Activated B cell treated with CpG ODN at 0.5 μM for 24 hours (primary cell): ENCODE measurements around the gene TPM1. TPM values are rescaled to one million over a fixed set of nuclear protein-coding genes. Genes with fewer than 3 reads are reported as not detected.
"Not testable (repeated sequence)": the region's sequence is repeated elsewhere in the genome, so short reads cannot be mapped to it uniquely, and the experiment has no call there.

ENCODE experiments used
- ATAC-seq: fragments of 200-7000 bp; cut with Tn5 transposase; one replicate; pipeline ENCODE4 v1.10.0; 2021; ENCODE audit warnings: low read depth, mild to moderate bottlenecking, moderate library complexity
- CTCF ChIA-PET: fragments of 350-600 bp; sonication (Branson Sonifier 250); formaldehyde crosslinking; loops from one replicate; lab custom pipeline; 2021; ENCODE audit warnings: antibody characterized with exemption; lab: Charles Lee
- POLR2A ChIA-PET: fragments of 350-600 bp; sonication (Branson Sonifier 250); formaldehyde crosslinking; loops from one replicate; lab custom pipeline; 2021; ENCODE audit warnings: antibody characterized with exemption; lab: Charles Lee
- DNase-seq: peaks from one replicate; pipeline ENCODE4 v3.0.0; 2022
- H3K27ac Mint-ChIP-seq: one replicate; pipeline ENCODE4 v1.8.0; 2020; ENCODE audit warnings: mixed read lengths
- H3K27me3 Mint-ChIP-seq: one replicate; pipeline ENCODE4 v1.8.0; 2021; ENCODE audit warnings: mixed read lengths
- H3K36me3 Mint-ChIP-seq: one replicate; pipeline ENCODE4 v1.8.0; 2021; ENCODE audit warnings: low read depth, mixed read lengths
- H3K4me1 Mint-ChIP-seq: one replicate; pipeline ENCODE4 v1.8.0; 2021; ENCODE audit warnings: mixed read lengths
- H3K4me3 Mint-ChIP-seq: one replicate; pipeline ENCODE4 v1.8.0; 2020; ENCODE audit warnings: mild to moderate bottlenecking, mixed read lengths
- H3K9me3 Mint-ChIP-seq: one replicate; pipeline ENCODE4 v1.8.0; 2020; ENCODE audit warnings: mixed read lengths
- intact Hi-C: fragments of 100-400 bp; cut with micrococcal nuclease; formaldehyde crosslinking; loops from one replicate; pipeline ENCODE4 v1.15.1; 2024
- total RNA-seq: library from RNA; stranded (reverse); gene quantifications from 2 replicates; pipeline ENCODE4 v1.2.3, GENCODE V29; 2022
- TF ChIP-seq, protein P1 (sequence below): fragments of 200-600 bp; IDR thresholded peaks from one replicate; pipeline ENCODE4 v1.8.0; 2022; ENCODE audit warnings: antibody characterized with exemption, mild to moderate bottlenecking

The TPM1 gene
- total RNA-seq, 1 donor from 2014 or later, result 7.8 TPM

DNA sequence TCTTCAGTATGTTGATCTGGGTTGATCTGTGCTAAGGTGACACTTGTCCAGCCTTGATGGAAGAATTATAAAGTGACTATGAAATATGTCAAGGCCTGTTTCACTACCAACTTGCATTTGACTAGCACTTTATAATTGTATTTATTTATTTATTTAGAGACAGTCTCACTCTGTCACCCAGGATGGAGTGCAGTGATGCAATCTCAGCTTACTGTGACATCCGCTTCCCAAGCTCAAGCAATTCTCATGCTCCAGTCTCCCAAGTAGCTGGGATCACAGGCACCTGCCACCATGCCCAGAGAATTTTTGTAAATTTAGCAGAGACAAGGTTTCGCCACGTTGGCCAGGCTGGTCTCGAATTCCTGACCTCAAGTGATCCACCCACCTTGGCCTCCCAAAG is 53.6 kb downstream of the TPM1 start:
- Mint-ChIP-seq H3K36me3 (no peaks in the 10 kb centered on the region), H3K4me1 (peaks cover 4% of the 10 kb centered on the region), H3K4me3 (no peak overlapping the region), H3K9me3 (no peaks in the 10 kb centered on the region), H3K27ac (no peak overlapping the region), H3K27me3 (no peaks in the 10 kb centered on the region)
- DNase-seq (no peak), ATAC-seq (no peak)
- ChIA-PET CTCF (no interaction called here), POLR2A (no interaction called here)
- intact Hi-C loops, result no loop called here
- TF ChIP-seq, protein P1, sequence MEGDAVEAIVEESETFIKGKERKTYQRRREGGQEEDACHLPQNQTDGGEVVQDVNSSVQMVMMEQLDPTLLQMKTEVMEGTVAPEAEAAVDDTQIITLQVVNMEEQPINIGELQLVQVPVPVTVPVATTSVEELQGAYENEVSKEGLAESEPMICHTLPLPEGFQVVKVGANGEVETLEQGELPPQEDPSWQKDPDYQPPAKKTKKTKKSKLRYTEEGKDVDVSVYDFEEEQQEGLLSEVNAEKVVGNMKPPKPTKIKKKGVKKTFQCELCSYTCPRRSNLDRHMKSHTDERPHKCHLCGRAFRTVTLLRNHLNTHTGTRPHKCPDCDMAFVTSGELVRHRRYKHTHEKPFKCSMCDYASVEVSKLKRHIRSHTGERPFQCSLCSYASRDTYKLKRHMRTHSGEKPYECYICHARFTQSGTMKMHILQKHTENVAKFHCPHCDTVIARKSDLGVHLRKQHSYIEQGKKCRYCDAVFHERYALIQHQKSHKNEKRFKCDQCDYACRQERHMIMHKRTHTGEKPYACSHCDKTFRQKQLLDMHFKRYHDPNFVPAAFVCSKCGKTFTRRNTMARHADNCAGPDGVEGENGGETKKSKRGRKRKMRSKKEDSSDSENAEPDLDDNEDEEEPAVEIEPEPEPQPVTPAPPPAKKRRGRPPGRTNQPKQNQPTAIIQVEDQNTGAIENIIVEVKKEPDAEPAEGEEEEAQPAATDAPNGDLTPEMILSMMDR, result no peak

DNA sequence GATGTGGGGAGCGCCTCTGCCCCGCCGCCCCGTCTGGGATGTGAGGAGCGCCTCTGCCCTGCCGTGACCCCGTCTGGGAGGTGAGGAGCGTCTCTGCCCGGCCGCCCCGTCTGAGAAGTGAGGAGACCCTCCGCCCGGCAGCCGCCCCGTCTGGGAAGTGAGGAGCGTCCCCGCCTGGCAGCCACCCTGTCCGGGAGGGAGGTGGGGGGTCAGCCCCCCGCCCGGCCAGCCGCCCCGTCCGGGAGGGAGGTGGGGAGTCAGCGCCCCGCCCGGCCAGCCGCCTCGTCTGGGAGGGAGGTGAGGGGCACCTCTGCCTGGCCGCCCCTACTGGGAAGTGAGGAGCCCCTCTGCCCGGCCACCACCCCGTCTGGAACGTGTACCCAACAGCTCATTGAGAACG is 56.4 kb downstream of the TPM1 start:
- intact Hi-C loops, result not testable (repeated sequence)

DNA sequence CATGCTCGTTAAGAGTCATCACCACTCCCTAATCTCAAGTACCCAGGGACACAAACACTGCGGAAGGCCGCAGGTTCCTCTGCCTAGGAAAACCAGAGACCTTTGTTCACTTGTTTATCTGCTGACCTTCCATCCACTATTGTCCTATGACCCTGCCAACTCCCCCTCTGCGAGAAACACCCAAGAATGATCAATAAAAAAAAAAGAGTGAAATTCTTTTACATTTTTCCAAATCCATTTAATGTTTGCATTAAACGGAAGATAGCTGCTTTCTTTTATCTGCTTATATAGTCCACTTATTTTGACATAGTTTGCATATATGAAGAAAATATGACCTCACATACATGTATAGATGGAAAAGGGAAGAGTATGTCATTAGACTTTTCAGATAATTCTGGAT is 57.0 kb downstream of the TPM1 start:
- H3K27me3 Mint-ChIP-seq, DNase-seq, H3K9me3 Mint-ChIP-seq, H3K4me1 Mint-ChIP-seq, POLR2A ChIA-PET, ATAC-seq, H3K4me3 Mint-ChIP-seq, H3K27ac Mint-ChIP-seq, CTCF ChIA-PET, H3K36me3 Mint-ChIP-seq, intact Hi-C loops: not testable (repeated sequence)

More for the DNA sequence above, 56.4 kb downstream of the TPM1 start:
- H3K36me3 Mint-ChIP-seq, DNase-seq, CTCF ChIA-PET, H3K4me3 Mint-ChIP-seq, H3K4me1 Mint-ChIP-seq, ATAC-seq, H3K9me3 Mint-ChIP-seq, H3K27ac Mint-ChIP-seq, POLR2A ChIA-PET, H3K27me3 Mint-ChIP-seq: not testable (repeated sequence)

DNA sequence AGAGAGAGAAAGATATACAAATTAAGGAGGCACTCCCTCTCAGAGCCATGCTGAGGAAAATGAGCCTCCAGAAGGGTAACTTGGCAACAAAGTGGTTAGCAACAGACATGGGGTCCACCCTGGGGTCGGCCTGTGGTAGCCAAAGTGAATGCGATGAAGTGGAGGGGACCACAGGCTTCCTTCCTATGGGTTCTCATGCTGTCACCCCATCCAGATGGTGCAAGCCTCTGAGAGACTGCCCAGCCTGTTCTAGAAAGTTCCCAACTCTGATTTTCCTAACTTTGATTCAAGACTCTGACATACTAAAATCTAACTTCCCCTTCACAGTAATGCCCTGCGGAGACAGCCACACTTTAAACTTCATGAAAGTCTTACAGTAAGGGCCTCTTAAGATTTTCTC is 60.9 kb downstream of the TPM1 start:
- intact Hi-C loops, result no loop called here
- no peak overlapping the region for H3K27ac Mint-ChIP-seq
- ChIA-PET POLR2A (no interaction called here), CTCF (no interaction called here)
- DNase-seq, result no peak
- H3K36me3 Mint-ChIP-seq, result no peaks in the 10 kb centered on the region
- ATAC-seq, result no peak
- H3K9me3 Mint-ChIP-seq, result no peaks in the 10 kb centered on the region
- H3K4me1 Mint-ChIP-seq, result no peaks in the 10 kb centered on the region
- no peak overlapping the region for H3K4me3 Mint-ChIP-seq
- TF ChIP-seq, protein P1, result no peak
- H3K27me3 Mint-ChIP-seq, result peaks cover 9% of the 10 kb centered on the region

DNA sequence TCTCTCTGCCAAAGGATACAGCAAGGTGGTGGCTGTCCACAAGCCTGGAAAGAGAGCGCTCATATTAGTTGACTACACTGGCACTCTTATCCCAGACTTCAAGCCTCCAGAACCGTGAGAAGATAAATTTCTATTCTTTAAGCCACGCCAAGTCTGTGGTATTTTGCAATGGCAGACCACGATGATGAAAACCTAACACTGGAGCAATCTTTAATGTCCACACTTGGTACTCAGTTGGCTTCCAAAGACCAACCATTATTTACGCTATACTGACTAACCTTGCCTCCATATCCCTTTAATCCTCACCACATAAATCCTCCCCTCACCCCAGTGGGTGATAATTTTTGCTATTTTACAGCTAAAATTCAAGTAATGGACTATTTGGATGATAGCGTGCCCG is 62.2 kb downstream of the TPM1 start:
- Mint-ChIP-seq H3K27me3 (peaks cover 14% of the 10 kb centered on the region), H3K36me3 (no peaks in the 10 kb centered on the region), H3K4me1 (no peaks in the 10 kb centered on the region), H3K4me3 (no peak overlapping the region), H3K27ac (no peak overlapping the region), H3K9me3 (no peaks in the 10 kb centered on the region)
- ATAC-seq, result no peak
- ChIA-PET CTCF (interaction anchor here (0.6 kb wide), 1 partner anchor 34 kb away, joined by 3 read pairs; no protein-coding TSS in a partner anchor), POLR2A (no interaction called here)
- DNase-seq, result no peak
- intact Hi-C loops, result no loop called here
- TF ChIP-seq, protein P1, result no peak

DNA sequence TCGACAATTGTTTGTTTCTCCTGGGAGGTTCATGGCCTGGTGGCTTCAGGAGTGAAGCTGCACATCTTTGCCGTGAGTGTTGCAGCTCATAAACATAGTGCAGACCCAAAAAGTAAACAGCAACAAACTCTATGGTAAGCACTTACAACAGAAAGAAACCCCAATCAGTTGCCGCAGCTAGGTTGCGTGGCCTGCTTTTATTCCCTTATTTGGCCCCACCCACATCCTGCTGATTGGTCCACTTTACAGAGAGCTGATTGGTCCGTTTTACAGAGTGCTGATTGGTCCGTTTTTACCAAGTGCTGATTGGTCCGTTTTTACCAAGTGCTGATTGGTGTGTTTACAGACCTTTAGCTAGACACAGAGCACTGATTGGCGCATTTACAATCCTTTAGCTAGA is 62.8 kb downstream of the TPM1 start:
- H3K27ac Mint-ChIP-seq, DNase-seq, H3K9me3 Mint-ChIP-seq, ATAC-seq, intact Hi-C loops, H3K36me3 Mint-ChIP-seq, H3K4me3 Mint-ChIP-seq, POLR2A ChIA-PET, H3K4me1 Mint-ChIP-seq: not testable (repeated sequence)
- H3K27me3 Mint-ChIP-seq, result peaks cover 14% of the 10 kb centered on the region
- CTCF ChIA-PET, result interaction anchor here (0.6 kb wide), 1 partner anchor 33 kb away, joined by 3 read pairs; no protein-coding TSS in a partner anchor
